ENCODE data around the gene FAM181A.
A peak's percentile ranks its signal among the peaks of the same experiment; 100 is the strongest.

The FAM181A gene

GRCh38 chr14:93952829-93953228, 25.7 kb downstream of the FAM181A start:
- no peak for DNase-seq

GRCh38 chr14:93953263-93953662, 26.1 kb downstream of the FAM181A start:
- no peak for DNase-seq

DNA sequence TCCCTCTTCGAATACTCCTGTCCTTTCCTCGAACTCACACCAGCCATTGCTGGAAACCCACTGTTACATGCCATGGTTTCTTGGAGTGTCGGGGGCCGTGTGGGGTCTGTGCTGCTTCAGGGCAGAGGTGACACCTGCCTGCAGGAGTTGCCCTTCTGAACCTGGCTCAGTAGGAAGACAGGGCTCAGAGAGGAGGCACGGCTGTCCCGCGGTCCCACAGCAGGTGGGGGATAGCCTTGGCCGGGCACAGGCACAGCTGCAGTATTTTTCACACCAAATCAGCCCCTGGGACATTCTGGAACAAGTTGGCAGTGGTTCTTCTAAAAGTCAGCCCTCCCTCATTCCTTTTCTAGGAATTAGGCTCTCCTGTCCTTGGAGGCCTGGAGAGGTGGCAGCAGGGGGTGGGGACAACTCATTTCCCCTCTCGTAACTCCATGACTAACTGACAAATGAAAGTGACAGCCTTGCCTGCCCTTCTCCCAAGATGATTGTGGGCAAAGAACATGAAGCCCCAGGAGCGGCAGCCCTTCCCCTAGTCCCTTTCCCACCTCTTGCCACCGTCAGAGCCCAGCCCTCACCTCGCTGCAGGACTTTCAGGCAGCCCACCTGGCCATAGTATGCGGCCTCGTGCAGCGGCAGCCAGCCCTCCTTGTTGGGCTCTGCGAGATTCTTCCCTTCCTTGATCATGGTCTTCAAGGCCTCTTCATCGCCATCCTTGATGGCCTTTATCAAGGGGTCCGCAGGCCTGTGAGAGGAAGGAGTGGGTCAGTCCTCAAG, 26.8 kb downstream of the FAM181A start:
- no peak for DNase-seq

DNA sequence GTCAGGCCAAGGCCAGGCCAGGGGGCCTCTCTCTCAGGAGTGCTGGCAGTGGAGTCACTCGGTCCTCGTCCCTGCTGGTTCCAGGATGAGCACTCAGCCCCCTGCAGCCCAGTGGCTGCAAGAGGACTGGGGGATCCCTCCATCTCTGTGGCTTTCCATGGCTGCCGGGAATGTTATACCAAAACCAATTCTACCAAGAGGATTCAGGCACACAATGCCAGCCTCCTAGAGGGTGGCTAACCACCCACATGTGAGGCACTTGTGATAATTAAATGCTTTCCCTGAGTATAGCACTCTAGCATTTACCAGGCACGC, 27.3 kb downstream of the FAM181A start:
- no peak for DNase-seq

- peak; percentile 62 for DNase-seq
Measured at GRCh38 chr14:93954900-93955849, 28.0 kb downstream of the FAM181A start.

DNA sequence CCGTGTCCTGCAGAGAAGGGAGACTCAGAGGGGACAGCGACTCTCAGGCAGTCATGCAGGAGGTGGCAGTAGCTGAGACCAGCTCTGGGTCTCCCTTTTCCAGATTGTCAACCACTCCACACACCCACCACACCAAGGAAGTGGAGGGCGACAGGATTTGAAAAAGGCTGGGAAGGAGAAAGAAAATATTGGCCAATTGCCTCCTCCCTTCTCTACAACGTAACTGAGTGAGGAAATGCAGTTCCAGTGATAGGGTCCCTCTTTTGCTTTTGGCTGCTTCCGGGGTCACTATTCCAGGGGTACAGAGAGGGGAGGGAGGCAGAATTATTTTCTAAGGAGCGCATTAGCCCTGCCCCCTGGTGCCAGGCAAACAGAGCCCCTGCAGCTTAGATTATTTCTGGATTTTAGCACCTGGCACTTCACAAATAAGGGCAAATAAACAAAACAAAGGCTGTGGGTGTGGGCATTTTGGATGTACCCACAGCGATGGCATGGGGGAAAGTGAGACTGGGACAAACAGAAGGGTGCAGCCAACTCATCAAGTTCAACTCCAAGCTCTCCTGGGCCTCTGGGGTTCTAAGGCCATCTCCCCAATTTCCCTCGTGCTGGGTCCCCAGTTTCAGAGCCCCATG, 28.8 kb downstream of the FAM181A start:
- no peak for DNase-seq

DNA sequence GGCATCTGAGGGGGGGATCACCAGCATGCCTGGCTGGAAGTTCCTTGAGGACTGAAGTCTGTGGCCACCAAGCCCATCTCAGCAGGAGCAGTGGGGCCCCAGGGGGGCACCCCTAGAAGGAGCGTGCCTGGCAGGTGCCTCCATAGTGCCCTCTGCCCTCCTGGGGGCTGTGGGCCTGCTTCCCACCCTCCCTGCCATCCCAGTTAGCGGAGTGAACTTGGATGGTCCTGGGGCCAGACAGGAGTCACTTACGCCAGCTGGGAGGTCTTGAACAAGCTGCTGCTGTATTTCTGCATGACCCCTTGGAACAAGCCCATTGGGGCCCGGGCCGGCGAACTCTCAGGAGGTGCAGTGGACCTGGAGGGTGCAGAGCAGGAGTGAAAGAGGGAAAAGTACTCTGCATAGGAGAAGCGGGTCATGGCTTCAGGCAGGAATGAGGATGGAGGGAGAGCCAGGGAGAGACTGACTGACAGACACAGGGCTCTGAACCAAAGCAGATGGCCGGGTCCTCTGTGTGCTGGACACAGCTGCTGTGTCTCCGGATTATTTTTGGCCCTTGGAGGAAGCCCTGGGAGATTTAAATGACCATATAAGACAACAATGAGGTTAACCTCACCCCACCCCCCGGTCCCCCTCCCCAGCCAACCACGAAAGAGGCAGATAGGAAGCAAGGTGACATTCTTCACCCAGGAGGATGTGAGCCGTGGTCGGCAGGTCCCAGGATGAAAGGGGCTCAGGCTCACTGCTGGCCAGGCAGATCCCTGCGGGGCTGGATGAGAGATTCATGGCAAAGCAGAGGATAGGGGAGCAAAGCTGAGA, 29.6 kb downstream of the FAM181A start:
- no peak for DNase-seq

DNA sequence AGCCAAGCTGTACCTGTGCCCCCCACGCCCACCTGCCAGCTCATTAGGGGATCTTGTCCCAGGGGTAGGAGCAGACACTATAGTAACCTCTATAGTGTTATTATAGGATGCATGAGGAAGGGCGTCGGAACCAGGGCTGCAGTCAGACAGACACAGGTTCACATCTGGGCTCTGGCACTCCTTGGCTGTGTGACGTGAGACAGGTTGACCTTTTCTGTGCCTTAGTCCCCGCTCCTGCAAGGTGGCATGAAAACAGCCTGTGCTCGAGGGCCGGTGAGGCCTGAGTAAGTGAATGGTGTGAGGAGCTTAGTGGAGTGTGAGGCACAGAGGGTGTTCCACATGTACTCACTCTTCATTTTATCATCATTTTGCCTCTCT, 30.2 kb downstream of the FAM181A start:
- no peak for DNase-seq

DNA sequence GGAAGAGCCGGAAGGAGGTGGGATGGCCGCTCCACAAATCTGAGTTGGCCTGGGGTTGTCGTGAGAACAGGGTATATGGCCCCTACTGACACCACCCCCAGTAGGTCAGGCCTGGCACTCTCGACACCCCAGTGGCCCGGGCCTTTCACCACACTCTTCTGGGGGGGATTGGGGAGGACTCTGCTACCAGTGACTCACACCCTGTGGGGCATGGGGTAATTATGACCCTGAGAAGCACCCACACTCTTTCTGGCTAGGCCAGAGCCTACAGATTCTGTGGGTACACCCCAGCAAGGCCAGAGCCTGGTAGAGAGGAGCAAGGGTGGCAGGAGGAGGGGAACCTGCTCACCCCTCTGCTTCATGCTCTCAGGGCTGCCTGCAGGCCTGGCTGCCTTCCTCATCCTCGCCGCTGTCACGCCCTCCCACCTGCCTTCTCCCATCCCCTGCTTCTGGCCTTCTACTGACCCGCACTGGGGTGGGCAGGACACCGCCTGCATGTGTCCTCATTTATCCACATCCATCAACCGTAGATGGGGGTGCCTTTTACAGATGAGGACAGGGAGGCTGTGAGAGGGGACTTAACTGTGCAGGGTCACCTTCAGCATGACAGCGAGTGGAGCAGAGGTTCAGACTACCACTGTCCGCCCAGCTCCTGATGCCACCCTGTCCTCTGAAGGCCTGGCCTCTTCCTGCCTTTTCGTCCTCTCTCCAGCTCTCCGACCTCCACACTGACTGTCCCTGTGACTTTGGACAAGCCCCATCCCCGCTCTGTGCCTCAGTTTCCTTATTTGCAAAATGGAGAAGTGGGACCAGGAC, 30.8 kb downstream of the FAM181A start:
- no peak for DNase-seq

DNA sequence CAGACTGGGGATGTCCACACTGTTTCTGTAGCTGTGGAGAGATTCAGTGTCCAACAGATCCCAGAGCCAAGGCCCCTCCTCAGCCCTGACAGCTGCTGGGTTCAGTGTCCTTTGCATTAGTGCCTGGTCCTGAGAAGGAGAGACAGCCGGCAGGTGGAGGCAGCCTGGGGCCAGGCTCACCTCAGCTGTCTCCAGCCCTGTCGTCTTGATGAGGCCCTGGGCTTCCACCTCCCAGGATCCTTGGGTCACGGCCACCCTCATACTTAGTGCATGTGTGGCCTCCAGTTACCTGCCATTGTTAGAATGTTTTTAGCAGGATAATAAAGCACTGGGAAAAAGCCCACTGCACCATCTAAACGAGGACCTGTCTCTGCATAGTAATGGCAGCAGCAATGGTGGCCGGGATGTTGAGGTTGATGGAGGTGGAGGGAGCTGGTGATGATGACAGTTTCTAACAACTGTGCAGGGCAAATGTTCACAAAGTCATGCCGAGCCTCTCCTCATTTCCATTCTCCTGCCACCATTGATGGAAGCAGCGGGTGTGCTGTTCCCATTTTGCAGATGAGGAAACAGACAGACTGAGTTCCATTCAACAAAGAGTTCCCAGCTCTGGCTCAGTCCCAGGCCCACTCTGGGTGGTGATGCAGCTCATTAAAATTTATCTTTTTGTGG, 31.6 kb downstream of the FAM181A start:
- DNase-seq: no peak

DNA sequence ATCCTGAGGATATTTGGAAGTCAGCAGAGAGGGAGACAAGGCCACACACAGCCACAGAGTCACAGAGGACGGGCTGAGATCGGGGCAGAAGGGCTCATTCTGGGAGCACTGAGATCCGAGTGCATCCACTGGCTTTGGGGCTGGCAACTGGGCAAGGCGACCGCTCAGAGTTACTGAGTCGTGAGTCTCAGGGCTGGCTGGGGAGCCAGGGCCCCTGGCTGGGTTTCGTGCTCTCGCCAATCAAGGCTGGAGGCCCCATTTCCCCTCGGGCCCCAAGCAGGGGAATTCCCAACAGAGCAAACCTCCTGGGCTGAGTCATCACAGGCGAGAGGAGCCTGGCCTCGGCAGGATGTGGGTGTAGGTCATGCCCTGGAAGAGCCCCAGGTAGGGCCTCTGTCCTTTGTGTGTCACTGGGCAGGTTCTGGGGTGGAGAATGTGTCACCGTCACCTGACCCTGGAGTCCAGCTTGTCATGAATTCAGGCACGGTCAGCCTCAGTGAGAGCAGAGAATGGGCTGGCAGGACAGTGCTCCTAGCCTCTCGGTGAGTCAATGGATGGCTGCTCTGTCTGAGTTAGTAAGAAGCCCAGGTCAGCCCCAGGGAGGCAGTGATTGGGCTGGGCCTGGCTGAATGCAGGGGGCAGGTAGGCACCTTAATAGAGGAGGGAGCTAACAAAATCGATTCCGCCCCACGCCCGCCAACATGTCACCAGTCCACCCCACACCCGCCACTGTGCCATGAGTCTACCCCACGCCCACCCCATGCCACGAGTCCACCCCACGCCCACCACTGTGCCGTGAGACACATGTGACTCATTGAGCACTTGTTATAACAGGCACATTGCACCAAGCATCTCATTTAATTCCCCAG, 32.3 kb downstream of the FAM181A start:
- DNase-seq: no peak

DNA sequence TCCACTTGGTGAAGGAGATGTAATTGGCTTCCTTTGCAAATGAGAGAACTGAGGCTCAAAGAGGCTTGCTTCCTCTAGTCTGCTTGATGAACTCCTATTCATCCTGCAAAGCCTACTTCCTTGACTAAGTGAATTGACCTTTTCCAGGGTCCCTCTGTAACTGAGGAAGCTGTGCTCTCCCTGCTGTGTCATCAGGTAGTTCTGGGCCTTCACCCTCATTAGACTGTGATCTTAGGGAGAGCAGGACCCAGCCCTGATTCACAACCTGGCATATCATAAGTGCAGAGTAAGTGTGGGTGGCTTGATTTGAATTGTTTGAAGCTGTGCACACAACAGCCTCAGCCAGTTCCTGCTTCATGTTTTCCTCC, 32.9 kb downstream of the FAM181A start:
- no peak for DNase-seq

DNA sequence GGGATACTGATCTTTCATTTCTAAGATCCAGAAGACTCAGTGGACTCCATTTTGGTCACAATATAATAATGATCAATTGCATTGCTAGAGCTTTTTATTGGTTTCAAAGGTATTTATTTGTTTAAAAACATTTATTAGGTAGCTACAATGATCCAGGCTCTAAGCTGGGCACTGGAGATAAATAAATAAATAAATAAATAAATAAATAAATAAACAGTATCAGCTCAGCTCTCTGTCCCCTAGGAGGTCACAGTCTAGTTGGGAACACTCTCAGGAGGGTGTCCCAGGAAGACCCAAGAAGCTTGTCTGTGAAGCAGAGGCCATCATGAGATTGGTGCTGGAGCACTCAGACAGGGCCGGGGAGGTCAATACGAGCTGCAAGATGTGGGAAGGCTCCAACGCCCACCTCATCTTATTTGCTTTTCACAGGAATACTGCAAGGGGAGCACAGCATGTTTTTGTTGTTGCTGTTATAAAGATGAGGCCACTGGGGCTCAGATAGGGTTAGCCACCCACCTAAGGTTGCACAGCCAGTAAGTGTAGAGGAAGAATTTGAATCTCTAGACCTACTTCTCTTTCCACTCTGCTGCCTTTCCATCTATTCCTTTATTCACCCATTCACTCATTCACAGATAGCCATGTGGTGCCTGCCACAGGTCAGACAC, 33.8 kb downstream of the FAM181A start:
- no peak for DNase-seq

DNA sequence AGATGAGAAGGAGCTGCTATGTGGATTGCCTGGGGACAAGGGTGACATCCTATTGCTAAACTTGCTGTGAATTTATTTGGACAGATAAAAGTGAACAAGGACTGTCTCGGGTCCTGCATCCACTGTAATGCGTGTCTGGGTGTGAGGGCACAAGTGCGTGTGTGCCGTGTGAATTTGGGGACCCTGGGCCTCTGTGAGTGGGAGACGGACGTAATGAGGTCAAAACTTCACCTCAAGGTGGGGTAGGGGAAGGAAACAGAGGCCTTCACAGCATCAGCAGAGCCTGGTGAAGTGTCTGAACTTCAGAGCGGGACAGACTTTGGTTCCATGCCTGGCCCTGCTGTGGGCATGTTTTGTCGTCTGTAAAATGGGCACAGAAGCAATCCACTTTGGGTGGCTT, 34.5 kb downstream of the FAM181A start:
- DNase-seq: no peak

- peak; percentile 40 for DNase-seq
Measured at GRCh38 chr14:93962701-93963601, 35.8 kb downstream of the FAM181A start.

- DNase-seq: no peak
Measured at GRCh38 chr14:93963692-93964091, 36.5 kb downstream of the FAM181A start.

DNA sequence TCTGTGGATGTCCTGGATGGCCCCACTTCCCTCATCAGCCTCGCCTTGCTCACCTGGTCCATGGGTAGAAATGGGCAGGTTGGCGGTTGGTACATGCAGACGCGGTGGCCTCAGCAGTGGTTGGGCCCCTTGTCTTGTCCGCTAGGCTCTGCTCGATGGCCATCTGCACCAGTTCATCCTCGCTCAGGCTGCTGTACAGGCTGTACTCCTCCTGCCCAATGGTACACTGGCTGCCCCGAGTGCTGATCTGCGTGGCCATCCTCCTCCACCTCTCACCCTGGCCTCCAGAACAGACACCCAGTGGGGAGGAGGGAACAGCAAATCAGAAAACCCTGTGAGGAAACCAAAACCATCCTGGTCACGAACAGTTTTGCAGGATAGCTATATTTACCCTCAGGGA, 37.1 kb downstream of the FAM181A start:
- DNase-seq: no peak

DNA sequence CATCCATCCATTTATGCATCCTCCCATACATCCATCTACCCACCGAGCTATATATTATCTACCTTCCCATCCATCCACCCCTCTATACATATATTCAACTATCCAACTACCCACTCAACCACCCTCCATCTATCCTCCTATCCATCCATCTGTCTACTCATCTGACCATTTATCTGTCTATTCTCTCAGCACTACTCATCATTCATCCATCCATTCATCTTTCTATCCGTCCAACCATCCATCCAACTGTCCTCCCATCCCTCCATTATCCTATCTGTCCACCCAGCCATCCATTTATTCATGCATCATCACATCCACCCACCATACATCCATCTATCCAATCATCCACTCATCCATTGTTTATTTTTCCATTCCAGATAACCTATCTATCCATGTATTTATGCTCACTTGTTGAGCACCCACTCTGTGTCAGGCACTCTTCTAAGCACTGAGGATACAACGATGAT, 37.7 kb downstream of the FAM181A start:
- DNase-seq: no peak
